Kidney tubule cell (primary cell): ENCODE data around the gene SERP1.

ENCODE experiments used
- DNase-seq: peaks from one replicate; pipeline ENCODE4 v3.0.0-alpha.2; 2018; ENCODE audit warnings: low spot score

Gene SERP1

DNA sequence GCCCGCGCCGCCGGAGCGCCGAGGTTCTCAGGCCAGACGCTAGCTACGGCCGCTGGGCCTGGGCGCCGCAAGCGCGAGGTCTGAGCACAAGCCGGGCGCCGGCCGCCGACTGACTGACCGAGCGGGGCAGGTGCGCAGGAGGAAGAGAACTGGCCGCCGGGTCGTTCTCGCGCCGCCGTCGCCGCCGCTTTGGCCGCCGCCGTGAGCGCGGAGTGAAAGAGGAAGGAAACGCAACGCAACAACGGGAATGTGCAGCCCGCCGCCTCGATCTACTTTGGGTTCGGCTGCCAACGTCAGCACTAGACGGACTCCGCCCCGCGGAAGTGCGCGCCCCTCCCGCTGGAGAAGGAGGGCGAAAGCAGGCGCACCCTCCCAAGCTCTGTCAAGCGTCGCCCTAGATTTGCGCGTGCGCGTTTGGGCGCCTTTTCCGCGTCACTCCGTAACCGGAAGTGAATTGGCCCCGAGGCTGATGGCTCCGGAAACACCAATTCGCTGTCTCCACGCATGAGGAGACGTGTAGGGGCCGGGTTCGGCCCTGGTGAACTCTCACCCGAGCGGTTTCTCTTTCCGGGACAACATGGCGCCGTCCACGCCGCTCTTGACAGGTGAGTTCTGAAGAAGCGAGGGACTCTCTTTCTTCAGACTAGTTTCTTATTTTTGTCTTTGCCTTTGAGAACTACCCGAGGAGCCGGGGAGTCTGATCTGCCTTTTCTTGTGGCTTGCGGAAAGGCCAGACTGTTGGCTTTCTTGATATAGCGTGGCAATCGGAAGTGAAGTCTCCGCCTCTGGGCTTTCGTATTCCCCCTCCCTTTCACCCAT is at the start of gene SERP1, which contains the start of gene EIF2A:
SERP1 (minus strand) TSS at position 271 of the 819 bp plus-strand sequence. CDS start 361 bp downstream, outside the sequence.
EIF2A (plus strand) TSS at position 562 of the 819 bp plus-strand sequence; CDS start at position 578, 16 bp downstream.
- DNase-seq: peak; percentile 99

DNA sequence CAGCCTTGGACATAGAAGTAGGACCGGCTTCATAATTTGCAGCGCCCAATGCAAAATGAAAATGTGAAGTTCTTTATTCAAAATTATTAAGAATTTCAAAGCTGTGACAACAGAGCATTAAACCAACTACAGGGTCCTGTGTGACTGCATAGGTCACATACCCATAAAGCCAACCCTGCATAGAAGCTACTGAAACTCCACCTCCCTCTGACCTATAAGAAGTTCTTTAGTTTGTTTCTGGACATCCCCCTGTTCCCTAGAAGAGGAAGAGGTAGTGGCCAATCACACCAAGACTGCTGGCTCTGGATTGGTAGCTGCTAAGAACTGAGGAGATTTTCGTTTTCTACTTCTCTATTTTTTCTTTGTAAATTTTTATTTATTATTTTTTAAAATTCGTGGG is 47.9 kb upstream of the SERP1 start:
- no peak for DNase-seq

DNA sequence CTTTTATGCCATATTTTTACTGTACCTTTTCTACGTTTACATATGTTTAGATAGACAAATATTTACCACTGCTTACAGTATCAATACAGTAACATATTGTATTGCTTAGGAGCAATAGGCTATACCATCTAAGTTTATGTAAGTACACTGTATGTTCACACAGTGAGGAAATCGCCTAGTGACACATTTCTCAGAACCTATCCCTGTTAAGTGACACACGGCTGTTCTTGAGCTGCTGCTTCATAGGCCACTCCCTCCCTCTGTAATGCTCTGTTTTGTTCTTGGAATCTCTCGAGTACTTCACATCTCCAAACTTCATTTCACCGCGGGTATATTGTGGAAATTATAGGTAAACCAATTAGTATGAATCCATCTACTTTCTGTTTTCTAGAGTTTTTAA is 43.5 kb upstream of the SERP1 start:
- DNase-seq: no peak

DNA sequence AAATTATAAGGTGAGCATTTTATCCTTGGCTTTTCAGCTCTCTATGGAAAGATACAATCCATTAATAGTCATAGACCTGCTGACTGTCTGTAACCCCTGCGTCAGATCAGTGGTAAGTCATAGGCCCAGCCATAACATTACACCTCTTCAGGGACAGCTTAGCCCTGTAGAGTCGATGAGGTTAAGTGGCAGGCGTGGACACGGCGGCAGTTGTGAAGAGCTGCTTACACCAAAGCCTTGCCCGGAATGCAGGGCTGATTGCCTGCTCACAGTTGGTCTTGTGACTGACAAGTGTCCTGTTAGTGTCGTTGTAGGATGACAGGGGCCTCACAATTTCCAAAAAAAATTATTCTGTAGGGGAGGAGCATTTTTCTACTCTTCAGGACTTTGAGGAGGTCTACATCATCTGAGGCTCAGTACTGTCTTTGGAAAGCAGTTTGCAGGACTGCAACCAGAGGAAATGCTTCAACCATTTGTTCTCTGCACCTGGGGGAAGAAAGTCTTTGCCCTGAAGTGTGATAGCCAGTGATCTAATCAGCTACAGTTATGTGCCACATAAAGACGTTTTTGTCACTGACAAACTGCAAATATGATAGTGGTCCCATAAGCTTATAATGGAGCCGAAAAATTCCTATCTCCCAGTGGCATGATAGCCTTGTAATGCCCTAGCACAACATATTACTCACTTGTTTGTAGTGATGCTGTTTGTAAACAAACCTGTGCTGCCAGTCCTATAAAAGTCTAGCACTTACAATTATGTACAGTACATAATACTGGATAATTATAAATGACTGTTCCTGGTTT is 41.9 kb upstream of the SERP1 start:
- DNase-seq: no peak

DNA sequence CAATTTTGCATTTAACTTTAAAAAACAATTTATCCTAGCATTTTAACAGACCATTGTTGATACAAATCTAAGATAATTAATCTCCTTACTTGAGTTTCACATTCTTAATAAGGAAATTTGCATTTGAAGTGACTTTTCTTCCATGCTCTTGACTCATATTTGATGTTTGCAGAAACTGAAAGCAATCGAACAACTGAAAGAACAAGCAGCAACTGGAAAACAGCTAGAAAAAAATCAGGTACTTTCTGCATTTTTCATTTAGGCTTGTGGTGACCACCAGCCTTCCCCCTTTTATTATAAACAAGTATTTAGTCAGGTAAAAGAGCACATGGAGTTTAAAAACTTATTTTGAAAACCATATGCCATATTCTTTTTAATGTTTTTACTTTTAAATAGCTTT is 36.7 kb upstream of the SERP1 start:
- DNase-seq: no peak

DNA sequence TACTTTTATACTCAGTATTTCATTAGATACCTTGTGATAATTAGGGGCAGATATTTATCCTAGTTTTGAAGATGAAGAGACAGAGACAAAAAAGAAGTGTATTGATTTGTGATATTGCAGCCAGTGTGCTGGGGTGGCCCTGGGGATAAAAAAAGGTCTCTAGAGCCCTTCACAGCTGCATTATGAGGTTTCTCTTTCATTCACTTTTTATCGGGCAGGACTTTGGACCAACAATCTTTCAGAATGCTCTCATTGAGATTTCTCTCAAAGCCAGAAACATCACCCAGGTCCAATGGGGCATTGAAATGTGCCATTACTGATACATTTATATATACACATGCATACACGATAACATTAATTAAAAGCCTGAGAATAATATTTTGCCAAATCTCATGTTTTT is 36.3 kb upstream of the SERP1 start:
- no peak for DNase-seq

DNA sequence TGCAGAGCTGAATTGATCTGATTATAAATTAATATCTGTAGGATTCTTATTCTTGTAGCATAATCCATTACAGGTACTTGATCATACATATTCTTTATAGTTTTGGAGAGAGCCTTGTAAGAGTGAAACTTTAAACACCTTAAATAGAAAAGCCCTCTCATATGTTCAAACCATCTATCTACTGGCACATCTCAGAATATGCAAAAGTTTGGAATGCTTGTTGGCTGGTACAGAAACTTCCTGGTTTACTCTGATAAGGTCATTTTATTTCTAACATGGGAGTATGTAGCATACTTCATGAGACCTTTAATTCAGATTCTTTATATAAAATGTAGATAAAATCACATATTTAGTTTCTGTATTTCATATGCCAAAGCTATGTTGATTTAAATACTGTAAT is 34.9 kb upstream of the SERP1 start:
- DNase-seq: no peak

DNA sequence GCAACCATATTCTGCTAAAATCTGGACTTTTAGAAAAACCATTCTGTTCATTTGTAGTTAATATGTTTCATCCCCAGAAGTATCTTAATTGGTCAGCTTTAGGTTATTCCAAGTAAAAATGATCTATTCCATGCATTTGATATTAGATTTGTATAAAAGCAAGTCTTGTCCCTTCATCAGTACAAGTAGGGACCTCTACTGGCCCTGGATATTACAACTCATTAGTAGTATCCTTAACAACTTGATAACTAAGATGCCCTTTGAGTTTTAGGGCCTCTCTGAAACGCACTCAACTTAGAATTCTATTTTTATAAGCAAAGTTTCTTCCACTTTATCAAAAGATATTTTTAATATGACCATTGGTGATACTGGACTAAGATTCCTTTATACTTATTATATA is 31.6 kb upstream of the SERP1 start:
- no peak for DNase-seq

DNA sequence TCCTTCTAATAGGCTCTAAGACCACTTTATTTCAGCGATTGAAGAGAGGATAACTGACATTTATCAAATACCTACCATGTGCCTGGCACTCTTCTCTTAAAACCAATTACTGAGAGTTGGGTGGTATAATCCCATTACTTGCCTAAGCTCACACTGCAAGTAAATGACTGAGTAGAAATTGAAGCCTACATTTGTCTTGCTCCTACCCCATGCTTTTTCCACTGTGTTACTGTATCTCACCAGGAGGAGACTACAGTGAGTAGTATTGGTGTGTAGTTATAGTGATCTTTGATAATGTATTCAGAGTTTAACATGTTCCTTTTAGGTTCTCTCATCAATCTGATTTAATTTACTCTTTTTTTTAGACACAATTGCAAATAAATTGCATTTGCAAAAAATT is 21.0 kb upstream of the SERP1 start:
- no peak for DNase-seq

DNA sequence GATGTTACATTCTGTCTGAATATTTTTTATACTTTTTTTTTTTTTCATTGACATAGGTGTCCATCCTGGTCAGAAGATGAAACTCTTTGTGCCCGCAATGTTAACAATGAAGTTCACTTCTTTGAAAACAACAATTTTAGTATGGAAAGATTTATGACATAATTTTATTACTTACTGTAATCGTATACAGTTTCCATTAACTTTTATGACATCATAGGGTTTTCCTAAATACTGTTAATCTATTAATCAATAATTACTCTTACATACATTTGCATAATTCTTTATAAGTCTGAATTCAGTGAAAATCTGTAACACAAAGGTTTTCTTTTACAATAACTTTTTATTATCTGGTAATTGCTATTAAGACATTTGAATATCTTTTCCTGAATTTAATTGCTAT is 17.9 kb upstream of the SERP1 start:
- no peak for DNase-seq

DNA sequence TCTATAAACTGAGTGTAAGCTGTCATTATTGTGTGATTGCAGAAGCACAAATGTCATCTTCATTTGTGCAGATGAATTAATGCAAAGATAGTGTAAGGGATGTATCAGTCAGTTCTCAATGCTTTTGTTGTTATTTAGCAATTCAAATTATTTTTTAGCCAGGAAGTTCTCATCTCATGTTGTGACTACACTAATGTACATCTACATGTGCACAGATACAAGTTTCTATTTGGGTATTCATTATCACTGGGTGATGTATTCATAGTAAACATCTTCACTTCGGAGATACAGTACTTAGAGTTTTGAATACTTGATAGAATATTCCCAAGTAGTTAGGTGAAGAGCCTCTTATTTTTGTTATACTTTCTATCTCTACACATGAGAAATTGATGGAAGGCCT is 11.4 kb upstream of the SERP1 start:
- DNase-seq: no peak

DNA sequence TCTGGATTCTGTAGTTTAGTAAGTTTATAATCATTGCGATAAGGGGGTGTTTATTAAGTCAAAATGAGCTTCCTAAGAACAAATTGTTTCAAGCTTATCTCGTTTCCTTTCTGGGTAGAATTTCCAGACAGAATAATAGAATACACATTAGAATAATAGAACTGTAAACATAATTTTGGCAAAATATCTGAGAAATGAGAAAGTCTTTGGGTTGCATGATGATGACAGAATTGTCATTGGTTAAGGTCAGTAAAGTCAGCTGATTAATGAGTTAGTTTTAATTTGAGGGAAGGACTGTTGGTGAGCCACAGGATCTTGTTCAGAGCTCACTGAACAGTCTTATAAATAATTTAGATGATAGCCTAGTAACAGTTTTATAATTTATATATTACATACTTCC is 10.5 kb upstream of the SERP1 start:
- DNase-seq: no peak

DNA sequence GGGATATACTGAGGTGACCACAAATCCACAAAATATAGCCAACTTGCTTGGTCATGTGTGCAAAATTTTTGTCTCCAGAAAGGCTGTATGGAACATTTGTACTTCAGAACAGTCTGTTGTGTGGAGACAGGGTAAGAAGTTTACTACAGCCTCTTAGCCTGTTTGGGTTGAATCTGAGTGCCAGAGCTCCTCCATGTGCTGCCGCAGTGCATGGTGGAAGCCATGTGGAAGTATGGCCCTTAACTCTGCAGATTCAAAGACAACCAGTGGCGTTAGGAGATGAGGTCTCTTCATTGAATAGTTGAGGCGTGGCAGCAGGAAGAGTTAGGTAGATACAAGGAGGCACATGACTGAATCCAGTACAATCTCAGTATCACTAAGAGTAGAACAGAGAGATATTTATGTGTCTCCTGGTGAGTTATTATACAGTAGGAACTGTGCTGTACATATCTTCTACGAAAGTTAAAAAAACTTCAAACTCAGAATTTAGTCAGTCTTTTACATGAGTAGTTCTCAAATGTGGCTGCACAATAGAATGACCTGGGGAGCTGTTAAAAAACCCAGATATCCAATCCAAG is 9.7 kb upstream of the SERP1 start:
- no peak for DNase-seq

DNA sequence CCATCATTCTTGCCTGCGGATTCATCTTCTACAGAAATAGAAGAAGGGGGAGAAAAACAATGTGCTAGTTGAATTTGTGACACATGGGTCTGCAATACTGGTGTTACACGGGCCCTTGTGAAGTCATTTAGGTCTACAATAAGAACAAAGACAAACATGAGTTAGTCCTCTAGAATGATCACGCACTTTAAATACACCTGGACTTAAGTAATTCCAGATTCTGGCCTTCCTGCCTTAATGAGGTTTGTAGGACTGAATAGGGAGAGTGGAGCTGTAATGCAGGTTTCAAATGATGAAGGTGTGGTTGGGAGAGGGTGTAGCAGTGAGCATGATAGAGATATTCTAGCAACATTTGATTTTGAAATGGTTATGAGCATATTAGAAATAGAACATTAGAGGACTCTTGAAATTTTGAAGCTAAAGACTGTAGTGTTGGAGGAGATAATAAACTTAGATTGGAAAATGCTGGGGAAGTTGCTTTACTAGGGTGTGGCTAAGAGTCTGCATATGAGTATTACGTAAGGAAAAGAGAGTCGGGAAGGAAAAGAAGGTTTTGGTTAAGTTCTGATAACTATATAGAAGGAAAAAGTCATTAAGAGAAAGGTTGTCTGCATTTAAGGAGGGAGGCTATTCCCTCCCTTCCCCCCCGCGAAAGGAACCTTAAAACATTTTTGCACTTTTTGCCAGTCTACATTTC is 897 bp upstream of the SERP1 start:
- no peak for DNase-seq

DNA sequence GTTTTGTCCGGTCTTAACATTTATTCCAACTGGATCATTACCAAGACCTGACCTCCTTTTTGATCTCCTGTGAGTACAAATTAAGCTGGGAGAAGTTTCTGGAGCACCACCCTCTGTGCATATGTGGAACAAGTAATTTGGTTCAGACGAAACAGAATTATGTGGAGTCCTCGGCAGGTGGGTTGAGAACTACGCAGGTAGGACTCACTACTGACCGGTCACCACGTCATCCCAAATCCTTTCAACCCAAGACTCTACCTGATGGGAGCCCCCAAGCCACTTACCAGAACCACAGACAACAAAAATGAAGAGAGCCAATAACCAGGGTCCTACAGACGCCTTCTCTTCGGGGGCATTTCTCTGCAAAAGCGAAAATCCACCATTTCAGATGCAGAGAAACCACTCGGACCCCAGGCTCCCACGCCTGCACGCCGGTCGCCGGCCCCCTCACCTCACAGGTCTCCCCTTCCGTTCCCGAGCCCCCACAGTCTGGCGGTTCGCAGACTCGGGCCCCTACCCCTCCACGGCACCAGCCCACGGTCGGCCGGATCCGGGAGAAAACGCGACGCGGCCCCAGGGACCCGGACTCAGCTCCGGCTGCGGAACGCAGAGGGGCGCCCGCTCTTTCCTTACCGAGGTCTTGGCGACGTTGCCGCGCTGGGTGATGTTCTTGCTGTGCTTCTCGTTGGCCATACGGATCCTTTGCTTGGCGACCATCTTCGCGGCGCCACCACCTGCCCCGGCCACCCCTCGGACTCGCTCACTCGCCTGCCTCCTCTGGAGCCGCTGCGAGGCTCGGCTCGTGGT is 674 bp downstream of the SERP1 start:
- peak; percentile 28 for DNase-seq

DNA sequence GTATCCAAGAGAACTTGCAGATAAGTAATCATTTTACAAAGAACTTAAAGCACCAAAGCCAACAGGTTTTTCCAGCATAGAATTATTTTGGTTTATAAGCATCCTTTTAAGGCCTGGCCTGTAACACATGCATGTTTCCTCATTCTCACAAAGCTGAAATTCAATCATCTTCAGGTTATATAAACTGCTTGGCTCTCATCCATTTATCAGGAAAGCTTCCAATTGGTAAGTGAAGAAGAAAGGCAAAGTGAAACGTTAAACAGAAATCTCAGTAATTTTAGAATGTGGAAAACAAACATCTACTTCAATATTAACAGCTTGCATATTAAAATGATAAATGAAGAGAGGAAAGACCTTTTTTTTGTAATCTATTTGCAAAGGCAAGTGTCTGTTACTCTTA is 1.6 kb downstream of the SERP1 start:
- peak; percentile 6 for DNase-seq

DNA sequence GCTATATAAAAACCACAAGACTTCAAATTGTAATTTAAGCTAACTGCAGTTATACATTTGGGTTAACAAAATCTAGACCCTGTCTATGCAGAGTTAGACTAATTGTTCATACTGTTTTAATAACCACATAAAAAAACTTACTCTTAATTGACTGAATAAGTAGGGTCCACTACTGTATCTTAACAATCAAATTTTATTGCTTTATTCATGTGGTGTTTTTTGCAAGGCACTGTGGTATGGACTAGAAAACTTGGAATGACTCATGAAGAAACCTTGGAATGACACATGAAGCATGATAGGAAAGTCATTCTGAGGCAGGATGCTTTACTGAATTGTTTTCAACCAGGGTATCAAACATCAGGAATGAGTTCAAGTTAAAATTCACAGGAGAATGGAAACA is 2.3 kb downstream of the SERP1 start:
- DNase-seq: peak; percentile 76

DNA sequence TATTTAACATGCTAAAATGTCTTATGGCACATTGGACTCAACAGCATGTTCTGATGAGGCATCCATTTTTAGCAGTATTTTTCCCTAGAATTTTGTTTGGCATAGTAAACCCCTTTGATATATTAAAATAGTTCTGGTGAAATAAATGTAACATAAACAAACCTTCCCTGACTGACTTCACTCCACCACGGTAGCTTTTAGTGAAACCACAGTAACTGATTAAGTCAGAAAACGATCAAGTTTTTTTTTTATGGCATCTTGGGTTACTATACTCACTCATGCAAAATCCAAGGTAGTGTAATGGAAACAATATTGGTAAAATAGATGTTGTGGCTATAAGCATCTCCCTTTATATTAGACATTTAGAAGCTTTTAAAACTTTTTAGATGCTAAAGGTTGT is 2.8 kb downstream of the SERP1 start:
- DNase-seq: no peak

DNA sequence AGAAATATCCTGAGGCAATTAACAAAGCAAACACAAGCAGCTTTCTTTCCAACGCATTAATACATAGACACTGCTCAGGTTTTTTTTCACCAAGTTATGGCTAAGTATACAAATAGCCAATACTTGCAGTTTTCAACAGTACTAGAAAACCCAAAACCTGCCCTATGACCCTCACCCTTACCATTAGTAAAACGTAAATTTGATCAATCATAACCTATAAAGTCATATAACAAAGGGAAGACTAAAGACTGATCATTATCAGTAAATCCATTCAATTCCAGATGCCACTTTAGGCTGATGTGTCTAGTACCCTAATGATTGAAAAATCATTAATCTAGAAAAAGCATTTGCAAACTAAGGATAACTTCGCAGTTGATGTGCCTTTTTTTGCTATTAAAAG is 3.2 kb downstream of the SERP1 start:
- DNase-seq: no peak

DNA sequence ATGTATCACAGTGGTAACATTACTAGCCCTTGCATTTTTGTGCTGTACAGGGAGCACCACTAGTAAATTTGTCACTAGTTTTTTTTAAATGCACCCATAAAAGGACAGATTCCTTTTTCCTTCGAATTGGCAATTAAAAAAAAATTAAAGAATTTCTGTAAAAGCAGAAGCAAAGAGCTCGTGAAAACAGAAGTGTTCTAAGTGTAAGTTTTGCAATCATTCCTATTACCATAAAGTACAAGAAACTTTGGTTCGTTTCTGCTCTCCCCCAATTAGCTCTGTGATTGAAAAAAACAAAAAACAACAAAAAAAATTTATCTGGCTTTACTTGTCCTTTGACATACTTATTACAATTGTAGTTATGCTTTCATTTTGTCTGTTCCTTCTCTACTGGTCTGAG is 5.3 kb downstream of the SERP1 start:
- DNase-seq: no peak

DNA sequence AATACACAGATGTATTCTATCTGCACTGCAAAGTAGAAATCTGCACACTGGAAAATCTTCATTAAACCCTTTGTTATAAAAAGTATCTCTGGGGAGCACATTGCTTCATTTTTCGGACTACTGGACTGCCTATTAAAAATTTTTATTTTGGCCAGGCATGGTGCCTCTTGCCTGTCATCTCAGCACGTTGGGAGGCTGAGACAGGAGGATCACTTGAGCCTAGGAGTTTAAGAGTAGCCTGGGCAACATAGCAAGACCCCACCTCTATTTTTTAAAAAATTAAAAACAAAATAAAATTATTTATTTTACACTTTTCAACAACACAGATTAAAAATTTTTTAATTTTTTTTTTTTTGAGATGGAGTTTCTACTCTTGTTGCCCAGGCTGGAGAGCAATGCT is 6.0 kb downstream of the SERP1 start:
- no peak for DNase-seq
